GM12892 (cell line): ENCODE results near the gene ZC3H11A.
A peak's percentile ranks its signal among the peaks of the same experiment; 100 is the strongest.

Source experiments
- POLR2A ChIP-seq: IDR thresholded peaks from 2 replicates; pipeline ENCODE4 v1.6.1; 2011; ENCODE audit warnings: low read depth, low read length, control low read depth
- POLR2AphosphoS5 ChIP-seq: IDR thresholded peaks from 2 replicates; pipeline ENCODE4 v1.6.1; 2011; ENCODE audit warnings: low read depth, low read length, control low read depth

DNA sequence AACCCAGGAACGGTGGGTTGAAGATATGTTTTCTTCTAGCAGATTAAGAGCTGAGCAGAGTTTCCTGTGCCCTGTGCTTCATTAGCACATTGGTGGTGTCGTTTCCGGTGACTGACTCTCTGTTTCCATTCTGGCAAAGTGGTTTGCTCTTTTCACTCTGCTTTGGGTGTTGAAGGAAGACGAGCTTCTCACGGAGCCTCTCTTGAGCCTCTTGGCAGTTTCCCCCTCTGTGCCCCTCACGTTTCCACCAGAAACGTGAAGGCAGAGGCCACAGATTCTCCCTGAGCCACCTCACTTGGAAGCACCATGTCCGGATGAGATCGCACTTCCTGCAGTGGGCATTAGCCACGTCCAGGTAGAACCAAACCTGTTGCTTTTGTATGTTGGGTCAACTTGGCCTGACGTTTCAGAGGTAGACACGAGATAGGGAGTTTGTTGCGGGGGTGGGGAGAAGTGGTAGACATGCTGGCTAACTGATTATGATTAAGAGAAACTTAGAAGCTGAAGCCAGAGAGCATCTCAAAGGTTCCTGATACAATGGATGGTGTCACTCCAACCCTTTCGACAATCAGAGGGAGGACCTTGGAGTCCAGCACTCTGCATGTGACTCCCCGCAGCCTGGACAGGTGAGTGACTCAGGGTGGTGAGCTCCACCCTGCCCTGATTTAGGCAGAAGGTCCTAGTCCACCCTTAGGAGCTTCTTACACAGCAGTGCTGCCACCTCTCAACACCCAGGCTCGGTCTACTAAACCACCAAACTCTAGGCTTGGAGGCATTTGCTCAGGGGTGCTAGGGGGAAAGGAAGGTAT lies 30.2 kb upstream of the ZC3H11A start, which contains the start of gene LAX1:
- TF ChIP-seq POLR2AphosphoS5 (peak; percentile 94), POLR2A (peak; percentile 95)
